ENCODE results near the gene PIP5K1B. TPM values are rescaled to one million over a fixed set of nuclear protein-coding genes. Genes with fewer than 3 reads are reported as not detected.

PIP5K1B gene
- total RNA-seq, 1 experiment from 2014 or later, result 5.2 TPM

- CTCF ChIA-PET, result interaction anchor here (0.5 to 1.4 kb wide), 5 partner anchors 65 to 201 kb away, joined by 3 to 14 read pairs (median 7); no protein-coding TSS in a partner anchor
- no peak overlapping the region for H3K27ac Mint-ChIP-seq
- TF ChIP-seq ZNF423 (CRISPR knock-in tag; IDR thresholded peaks at IDR 0.05) (no peak), CREM (CRISPR knock-in tag; IDR thresholded peaks at IDR 0.05) (peak; percentile 99), IRF2 (CRISPR knock-in tag; IDR thresholded peaks at IDR 0.05; ENCODE audit: borderline replicate concordance, low read depth) (no peak), PRDM15 (CRISPR knock-in tag; IDR thresholded peaks at IDR 0.05) (0 out of 2 replicates have a peak, but pooled peaks have one; percentile 46), ZBTB43 (CRISPR knock-in tag; IDR thresholded peaks at IDR 0.05) (peak; percentile 55; the same call in 1 of the 2 replicates), FOXP1 (CRISPR knock-in tag; IDR thresholded peaks at IDR 0.05; ENCODE audit: borderline replicate concordance) (no peak), USF1 (CRISPR knock-in tag; IDR thresholded peaks at IDR 0.05) (no peak), FOXK1 (CRISPR knock-in tag; IDR thresholded peaks at IDR 0.05) (no peak; the same call in 1 of the 2 replicates), ETV6 (CRISPR knock-in tag; IDR thresholded peaks at IDR 0.05) (no peak; the same call in 1 of the 2 replicates), FOXJ3 (CRISPR knock-in tag; IDR thresholded peaks at IDR 0.05; ENCODE audit: borderline replicate concordance) (no peak), IRF1 (CRISPR knock-in tag; IDR thresholded peaks at IDR 0.05) (no peak), E2F4 (CRISPR knock-in tag; IDR thresholded peaks at IDR 0.05; ENCODE audit: borderline replicate concordance, low read depth) (no peak), CREB1 (CRISPR knock-in tag; IDR thresholded peaks at IDR 0.05) (0 out of 2 replicates have a peak, but pooled peaks have one; percentile 45), CTCF (IDR thresholded peaks at IDR 0.05) (no peak), GTF2I (CRISPR knock-in tag; conservative IDR thresholded peaks at IDR 0.05) (no peak), ESRRA (CRISPR knock-in tag; IDR thresholded peaks at IDR 0.05; ENCODE audit: borderline replicate concordance) (no peak), PREB (CRISPR knock-in tag; IDR thresholded peaks at IDR 0.05; ENCODE audit: borderline replicate concordance) (no peak), ERG (CRISPR knock-in tag; IDR thresholded peaks at IDR 0.05) (no peak), MYBL2 (CRISPR knock-in tag; IDR thresholded peaks at IDR 0.05) (peak; percentile 24; the same call in 1 of the 2 replicates), ZNF416 (CRISPR knock-in tag; IDR thresholded peaks at IDR 0.05) (no peak), JAZF1 (CRISPR knock-in tag; IDR thresholded peaks at IDR 0.05) (no peak), CBFB (CRISPR knock-in tag; IDR thresholded peaks at IDR 0.05; ENCODE audit: low read depth) (no peak), ATF1 (CRISPR knock-in tag; IDR thresholded peaks at IDR 0.05) (no peak; the same call in 1 of the 2 replicates), RELA (CRISPR knock-in tag; IDR thresholded peaks at IDR 0.05; ENCODE audit: borderline replicate concordance) (no peak), TP53 (CRISPR knock-in tag; IDR thresholded peaks at IDR 0.05) (no peak)
These were observed 74.7 kb downstream of the PIP5K1B start for GRCh38 chr9:68779558-68780379.

More at GRCh38 chr9:68779558-68780379, 74.7 kb downstream of the PIP5K1B start:
- DNase-seq (ENCODE audit: low spot score) (peak; percentile 96), ATAC-seq (peak; percentile 91)
- POLR2A ChIA-PET, result interaction anchor here (0.5 to 1.3 kb wide), 5 partner anchors 14 to 174 kb away, joined by 3 to 6 read pairs (median 4); no protein-coding TSS in a partner anchor
- H3K4me1 Mint-ChIP-seq, result peaks cover 7% of the 10 kb centered on the region
- H3K4me3 Mint-ChIP-seq, result no peak overlapping the region
- H3K27me3 Mint-ChIP-seq (ENCODE audit: low read depth), result no peaks in the 10 kb centered on the region
- H3K36me3 Mint-ChIP-seq, result no peaks in the 10 kb centered on the region
- no peaks in the 10 kb centered on the region for H3K9me3 Mint-ChIP-seq

Measured in WTC11 (cell line).